ENCODE data around the gene XRN2. TPM values are rescaled to one million over a fixed set of nuclear protein-coding genes. Genes with fewer than 3 reads are reported as not detected.

The XRN2 gene
- polyA plus RNA-seq, 1 donor from 2014 or later, result 142 TPM

- H4K20me1 ChIP-seq (ENCODE audit: insufficient read depth), result no peaks in the 10 kb centered on the region
- H3K27me3 ChIP-seq (ENCODE audit: insufficient read depth, low read depth, low read length), result no peaks in the 10 kb centered on the region
- H3K36me3 ChIP-seq (ENCODE audit: insufficient read depth, low read length), result peaks cover 26% of the 10 kb centered on the region
- no peak overlapping the region for H3K9ac ChIP-seq (ENCODE audit: low read length)
- no peaks in the 10 kb centered on the region for H3F3A ChIP-seq (ENCODE audit: insufficient read depth, low read length, poor library complexity, severe bottlenecking)
- no peak overlapping the region for H3K27ac ChIP-seq (ENCODE audit: low read length)
- H3K4me3 ChIP-seq (ENCODE audit: low read length), result no peak overlapping the region
- no peaks in the 10 kb centered on the region for H3K9me2 ChIP-seq (ENCODE audit: insufficient read depth, low read length)
- no peak overlapping the region for H3K4me2 ChIP-seq (ENCODE audit: low read length)
- peaks cover 5% of the 10 kb centered on the region for H3K79me2 ChIP-seq (replicated peaks; ENCODE audit: insufficient read depth, low read length)
- TF ChIP-seq REST (IDR thresholded peaks at IDR 0.05; ENCODE audit: borderline replicate concordance), result no peak
- TF ChIP-seq CTCF (IDR thresholded peaks at IDR 0.05; ENCODE audit: poor library complexity, severe bottlenecking), result no peak
- no peak for TF ChIP-seq RAD21 (conservative IDR thresholded peaks at IDR 0.05)
- TF ChIP-seq POLR2AphosphoS5 (IDR thresholded peaks at IDR 0.05), result no peak
- no peak for TF ChIP-seq MXI1 (conservative IDR thresholded peaks at IDR 0.05; ENCODE audit: poor library complexity, severe bottlenecking)
- no peak for TF ChIP-seq TAF1 (IDR thresholded peaks at IDR 0.05; ENCODE audit: low read depth)
- no peak for TF ChIP-seq EP300 (conservative IDR thresholded peaks at IDR 0.05; ENCODE audit: poor library complexity, severe bottlenecking)
- TF ChIP-seq EZH2 (IDR thresholded peaks at IDR 0.05; ENCODE audit: borderline replicate concordance, insufficient read depth, low read length, poor library complexity, severe bottlenecking), result no peak
- no peak for TF ChIP-seq SMC3 (conservative IDR thresholded peaks at IDR 0.05; ENCODE audit: poor library complexity)
- no peaks in the 10 kb centered on the region for H3K9me3 ChIP-seq (ENCODE audit: low read length)
- H2AFZ ChIP-seq (ENCODE audit: low read depth, low read length), result no peak overlapping the region
Measured at GRCh38 chr20:21338291-21338690, 35.2 kb downstream of the XRN2 start.

GRCh38 chr20:21339499-21339898, 36.4 kb downstream of the XRN2 start:
- no peak overlapping the region for H3K4me2 ChIP-seq (ENCODE audit: low read length)
- H3K4me3 ChIP-seq (ENCODE audit: low read length), result no peak overlapping the region
- H4K20me1 ChIP-seq (ENCODE audit: insufficient read depth), result no peaks in the 10 kb centered on the region
- H3K27ac ChIP-seq (ENCODE audit: low read length), result no peak overlapping the region
- no peaks in the 10 kb centered on the region for H3F3A ChIP-seq (ENCODE audit: insufficient read depth, low read length, poor library complexity, severe bottlenecking)
- no peak overlapping the region for H3K9ac ChIP-seq (ENCODE audit: low read length)
- no peaks in the 10 kb centered on the region for H3K27me3 ChIP-seq (ENCODE audit: insufficient read depth, low read depth, low read length)
- H2AFZ ChIP-seq (ENCODE audit: low read depth, low read length), result no peak overlapping the region
- peaks cover 26% of the 10 kb centered on the region for H3K36me3 ChIP-seq (ENCODE audit: insufficient read depth, low read length)
- TF ChIP-seq TAF1 (IDR thresholded peaks at IDR 0.05; ENCODE audit: low read depth) (no peak), RAD21 (conservative IDR thresholded peaks at IDR 0.05) (no peak)
- peaks cover 5% of the 10 kb centered on the region for H3K79me2 ChIP-seq (replicated peaks; ENCODE audit: insufficient read depth, low read length)
- H3K9me2 ChIP-seq (ENCODE audit: insufficient read depth, low read length), result no peaks in the 10 kb centered on the region
- no peaks in the 10 kb centered on the region for H3K9me3 ChIP-seq (ENCODE audit: low read length)

Data from neural cell (in vitro differentiated cells).